AML-193 (cell line): Measurements from ENCODE around the gene LRRC2.
A peak's percentile ranks its signal among the peaks of the same experiment; 100 is the strongest.
"Not testable (repeated sequence)": the region's sequence is repeated elsewhere in the genome, so short reads cannot be mapped to it uniquely, and the experiment has no call there.

Experiments used
- DNase-seq, 2 experiments: peaks; one replicate each; lab custom pipeline; 2025; lab: John Stamatoyannopoulos, UW

The LRRC2 gene, protein sequence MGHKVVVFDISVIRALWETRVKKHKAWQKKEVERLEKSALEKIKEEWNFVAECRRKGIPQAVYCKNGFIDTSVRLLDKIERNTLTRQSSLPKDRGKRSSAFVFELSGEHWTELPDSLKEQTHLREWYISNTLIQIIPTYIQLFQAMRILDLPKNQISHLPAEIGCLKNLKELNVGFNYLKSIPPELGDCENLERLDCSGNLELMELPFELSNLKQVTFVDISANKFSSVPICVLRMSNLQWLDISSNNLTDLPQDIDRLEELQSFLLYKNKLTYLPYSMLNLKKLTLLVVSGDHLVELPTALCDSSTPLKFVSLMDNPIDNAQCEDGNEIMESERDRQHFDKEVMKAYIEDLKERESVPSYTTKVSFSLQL

DNA sequence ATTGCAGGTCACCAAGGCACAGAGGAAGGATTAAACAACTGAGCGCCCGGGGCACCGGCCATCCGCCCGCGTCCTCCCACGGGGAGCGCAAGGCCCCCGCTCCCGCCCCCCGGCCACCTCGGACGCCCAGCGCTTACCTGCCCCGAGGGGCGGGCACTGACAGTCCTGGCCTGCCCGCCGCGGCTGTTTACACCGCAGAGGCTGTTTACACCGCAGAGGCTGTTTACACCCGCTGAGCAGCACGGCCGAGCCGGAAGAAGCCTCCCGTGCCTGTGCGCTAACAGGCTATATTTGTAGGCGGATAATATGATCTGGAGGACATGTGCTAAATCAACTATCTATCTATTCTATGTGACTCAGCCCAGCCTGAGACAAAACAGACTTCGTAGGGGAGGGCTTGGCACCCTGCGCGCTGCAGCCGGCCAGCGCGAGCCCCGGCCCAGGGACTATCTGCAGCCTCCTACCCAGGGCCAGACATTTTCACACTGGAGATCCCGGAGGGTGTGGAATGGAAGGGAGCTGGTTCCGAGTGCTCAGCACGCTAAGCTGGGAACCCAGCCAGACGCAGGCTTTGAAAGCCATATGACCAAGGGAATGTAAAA lies at the start of gene LRRC2:
Gene LRRC2, minus strand, starts transcription at position 263 of the 602 bp plus-strand sequence. CDS start 14,711 bp downstream, outside the sequence.
- no peak for DNase-seq

DNA sequence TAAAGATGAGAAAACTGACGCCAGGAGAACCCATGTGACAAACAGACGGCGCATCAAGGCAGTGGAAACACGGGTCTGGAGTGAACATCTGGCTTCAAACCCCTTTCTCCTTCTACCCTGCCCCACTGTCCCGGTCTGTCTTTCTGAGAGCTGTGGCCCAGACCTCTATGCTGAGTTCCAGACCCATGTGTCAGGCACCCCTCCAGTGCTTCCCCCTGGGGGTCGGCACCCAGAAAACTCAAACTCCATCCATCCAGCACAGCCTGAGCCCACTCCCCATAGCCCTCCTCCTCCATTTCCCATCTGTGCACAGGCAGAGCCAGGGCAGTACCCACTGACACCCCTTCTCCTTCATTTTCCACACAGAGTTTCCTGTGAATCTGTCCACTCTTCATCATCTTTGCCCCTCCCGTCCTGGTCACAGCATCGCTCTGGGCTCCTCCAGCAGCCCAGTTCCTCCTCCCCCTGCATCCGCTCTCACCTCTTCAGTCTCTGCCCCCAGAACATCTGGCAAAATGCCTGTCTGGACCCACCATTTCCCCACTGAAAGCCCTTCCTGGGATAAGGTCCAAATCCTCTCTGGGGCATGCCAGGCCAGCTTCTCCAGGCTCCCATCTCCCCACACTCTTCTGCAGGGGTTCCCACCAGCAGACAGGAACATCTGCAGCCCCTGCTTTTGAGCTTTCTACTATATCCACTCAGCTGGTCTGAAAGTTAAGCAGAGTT lies 49.1 kb upstream of the LRRC2 start:
- no peak for DNase-seq

DNA sequence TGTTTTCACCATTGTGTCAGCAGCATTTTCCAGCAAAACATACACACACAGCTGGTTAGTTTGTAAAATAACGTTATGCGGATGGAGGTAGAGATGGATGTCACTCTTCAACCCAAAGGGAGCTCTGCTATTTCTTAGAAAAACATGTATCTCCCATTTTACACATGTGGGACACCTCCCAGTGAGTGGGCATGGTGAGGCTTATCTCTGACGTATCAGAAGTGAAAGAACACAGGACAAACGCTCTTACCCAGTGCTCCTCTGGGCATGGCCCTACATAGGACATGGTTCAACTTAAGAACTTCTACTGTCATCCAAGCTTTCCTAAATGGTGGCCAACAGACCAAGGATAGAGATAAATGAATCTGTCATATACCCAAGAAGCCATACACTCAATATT lies 48.3 kb upstream of the LRRC2 start:
- no peak for DNase-seq

DNA sequence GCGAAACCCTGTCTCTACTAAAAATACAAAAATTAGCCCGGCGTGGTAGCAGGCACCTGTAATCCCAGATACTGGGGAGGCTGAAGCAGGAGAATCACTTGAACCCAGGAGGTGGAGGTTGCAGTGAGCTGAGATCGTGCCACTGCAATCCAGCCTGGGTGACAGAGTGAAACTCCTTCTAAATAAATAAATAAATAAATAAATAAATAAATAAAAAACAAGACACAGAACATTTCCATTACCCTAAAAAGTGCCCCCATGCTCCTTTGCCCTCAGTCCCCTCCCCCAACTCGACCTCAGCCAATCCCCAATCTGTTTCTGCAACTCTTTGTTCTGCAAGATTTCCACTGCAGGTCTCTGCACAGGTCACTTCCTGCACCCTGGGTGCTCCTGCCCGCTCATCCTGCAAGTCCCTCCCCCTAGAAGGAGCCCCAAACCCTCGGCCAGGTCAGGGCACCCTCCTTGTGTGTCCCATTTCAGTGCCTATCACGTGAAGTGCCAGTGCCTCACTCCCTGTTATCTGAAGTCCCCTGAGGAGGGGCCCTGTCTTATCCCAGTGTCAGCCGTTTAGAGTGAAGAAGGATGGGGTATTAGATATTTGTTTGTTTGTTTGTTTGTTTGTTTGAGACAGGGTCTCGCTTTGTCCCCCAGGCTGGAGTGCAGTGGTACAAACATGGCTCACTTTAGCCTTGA lies 47.4 kb upstream of the LRRC2 start:
- no peak for DNase-seq

DNA sequence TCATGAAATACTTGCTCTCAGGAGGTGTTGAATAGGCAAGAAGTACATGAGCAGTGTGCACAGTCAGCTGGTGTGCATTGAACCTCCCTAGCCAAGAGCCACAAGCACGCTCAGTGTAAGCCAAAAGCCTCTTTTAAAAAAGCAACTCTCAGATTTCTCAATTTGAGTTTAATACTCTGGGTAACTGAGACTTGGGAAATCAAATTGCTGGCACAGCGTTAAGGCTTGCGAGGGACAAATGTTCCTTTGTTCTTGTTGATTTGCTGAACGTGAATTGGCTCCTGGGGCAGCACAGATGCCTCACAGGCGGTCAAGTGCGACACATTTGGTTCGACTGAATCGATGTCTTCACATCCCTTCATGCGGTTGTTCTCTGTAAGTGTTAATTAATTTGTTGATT lies 46.2 kb upstream of the LRRC2 start, which contains the start of gene FAM240A:
Gene FAM240A, plus strand, starts transcription at position 202 of the 400 bp plus-strand sequence. Its CDS starts 159 bp downstream, at position 361.
- no peak for DNase-seq

DNA sequence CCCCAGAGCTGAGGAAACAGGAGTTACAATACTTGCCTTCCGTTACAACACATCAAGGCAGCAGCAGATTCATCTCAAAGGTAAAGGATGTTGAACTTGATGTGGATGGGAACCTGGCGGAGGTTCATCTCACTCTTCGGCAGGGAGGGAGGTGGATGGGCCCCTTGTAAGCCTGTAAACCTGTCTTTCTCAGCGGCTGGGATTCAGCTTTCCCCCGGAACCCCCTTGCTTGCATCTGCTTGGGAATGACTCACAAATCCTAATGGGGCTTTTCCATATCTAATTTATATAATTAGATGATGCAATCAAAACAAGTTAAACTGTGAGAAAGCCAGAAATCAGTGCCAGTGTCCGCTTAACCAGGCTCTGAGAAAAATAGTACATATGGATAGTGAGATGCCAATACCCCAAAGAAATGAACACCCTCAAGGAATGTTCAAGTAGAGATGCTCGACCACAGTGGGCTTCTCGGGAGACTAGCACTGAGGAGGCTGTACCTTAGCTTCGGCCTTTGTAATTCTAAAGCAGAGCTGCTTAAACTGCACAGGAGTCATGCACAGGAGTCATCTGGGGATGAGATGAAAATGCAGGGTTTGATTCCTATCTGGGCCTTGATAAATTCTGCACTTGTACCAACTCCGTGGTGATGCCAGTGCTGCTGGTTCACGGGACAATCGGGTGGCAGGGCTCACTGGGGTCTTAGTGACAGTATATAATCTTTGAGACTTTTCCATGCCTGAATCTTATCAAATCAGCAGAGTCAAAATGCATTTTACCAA lies 44.0 kb upstream of the LRRC2 start:
- no peak for DNase-seq

DNA sequence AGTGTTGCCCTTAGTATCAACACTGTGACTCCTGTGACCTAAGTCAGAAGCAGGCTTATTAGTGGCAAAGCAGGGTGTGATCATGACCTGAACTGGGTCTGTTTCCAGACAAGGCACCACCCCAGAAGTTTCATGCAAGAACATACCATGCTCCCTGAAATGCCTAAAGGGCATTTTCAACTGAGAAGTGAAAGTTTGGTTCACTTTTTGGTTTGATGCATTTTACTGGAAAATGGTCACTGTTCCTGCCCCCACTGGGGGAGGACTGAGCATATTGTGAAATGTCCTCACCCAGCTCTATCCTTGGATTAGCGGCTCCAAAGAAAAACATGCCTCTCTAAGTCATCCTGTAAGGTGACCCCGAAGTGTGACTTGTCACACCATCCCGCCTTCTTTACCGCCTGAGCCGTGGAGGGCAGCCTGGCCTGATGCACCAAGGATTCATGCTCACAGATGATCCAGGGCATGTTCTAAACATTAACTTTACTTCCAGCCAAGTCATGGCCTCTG lies 43.2 kb upstream of the LRRC2 start:
- DNase-seq, result no peak

DNA sequence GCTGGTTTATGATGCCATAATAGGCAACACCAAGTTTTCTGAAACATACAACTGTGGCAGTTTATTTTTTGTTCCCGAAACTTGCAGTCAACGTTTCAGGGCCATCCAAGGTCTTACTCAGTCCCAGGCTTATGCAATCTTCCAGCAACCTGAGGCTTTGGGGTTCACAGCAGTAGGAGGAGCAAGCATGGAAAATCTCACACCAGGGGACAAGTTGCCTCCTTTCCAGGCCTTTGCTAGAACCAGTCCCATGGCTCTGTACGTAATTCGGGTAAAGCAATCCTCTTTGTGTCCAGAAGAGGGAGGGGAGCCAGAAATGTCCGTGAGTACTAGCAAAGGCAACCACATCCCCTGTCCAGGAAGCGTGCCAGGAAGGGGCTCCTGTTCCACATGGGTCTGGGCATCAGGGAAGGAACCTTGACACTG lies 41.5 kb upstream of the LRRC2 start:
- no peak for DNase-seq

DNA sequence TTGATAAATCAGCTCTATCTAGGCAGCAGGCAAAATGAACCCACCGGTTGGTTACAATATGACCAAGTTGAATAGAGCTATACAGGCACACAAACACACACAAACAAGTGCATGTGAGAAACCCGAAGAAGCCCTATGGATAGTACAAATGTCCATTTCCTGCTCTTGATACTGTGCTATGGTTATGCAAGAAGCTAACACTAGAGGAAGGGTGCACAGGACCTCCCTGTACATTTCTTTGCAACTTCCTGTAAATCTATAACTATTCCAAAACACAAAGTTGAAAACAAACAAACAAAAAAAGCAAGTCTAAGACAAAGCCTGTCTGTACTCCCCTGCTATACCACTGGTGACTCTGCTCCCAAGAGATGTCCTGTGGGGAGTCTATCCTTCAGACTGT lies 38.0 kb upstream of the LRRC2 start:
- peak in 1 of 2 experiments; percentile 15 for DNase-seq

DNA sequence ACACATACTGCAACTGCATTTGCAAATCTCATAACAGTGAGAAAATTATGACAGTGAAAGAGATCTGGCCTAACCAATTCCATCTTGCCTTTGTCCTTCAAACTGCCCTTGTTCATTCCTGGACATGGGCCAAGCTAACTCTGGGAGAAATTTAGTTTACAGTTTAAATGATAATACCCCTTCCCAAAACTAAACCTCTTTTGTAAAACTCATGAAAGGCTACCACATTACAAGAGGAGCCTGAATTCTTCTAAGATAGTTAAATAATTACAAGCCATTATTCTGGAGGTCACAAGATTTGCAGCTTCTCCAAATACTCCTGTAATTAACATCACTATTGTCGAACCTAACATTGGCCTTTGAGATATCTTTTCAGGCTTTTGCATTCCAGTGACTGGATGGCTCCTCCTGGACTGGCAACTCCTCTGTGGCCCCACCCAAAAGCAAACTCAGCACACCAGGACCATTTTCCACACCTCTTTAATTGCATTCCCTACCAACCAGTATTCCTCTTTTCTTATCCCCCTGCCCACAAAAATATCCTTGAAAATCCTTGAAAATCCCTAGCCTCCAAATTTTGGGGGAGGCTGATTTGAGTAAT lies 37.4 kb upstream of the LRRC2 start:
- no peak for DNase-seq

DNA sequence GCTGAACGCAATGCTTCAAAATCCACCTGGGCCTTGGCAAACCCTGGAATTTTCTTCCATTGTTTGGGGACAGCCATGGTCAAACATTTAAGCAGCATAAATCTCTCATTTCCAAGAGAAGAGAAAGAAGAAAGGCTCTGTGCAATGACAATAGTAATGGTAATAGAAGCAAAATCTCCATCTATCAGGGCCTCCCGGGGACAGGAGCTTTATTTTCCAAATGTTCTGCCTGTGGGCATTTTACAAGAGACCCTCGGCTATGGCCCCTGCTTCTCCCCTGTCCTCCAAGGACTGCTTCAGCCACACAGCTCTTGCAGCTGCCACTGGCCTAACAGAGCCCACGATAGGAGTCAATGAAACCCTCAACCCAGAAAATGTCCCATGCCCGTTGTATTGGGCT lies 33.5 kb upstream of the LRRC2 start:
- no peak for DNase-seq

DNA sequence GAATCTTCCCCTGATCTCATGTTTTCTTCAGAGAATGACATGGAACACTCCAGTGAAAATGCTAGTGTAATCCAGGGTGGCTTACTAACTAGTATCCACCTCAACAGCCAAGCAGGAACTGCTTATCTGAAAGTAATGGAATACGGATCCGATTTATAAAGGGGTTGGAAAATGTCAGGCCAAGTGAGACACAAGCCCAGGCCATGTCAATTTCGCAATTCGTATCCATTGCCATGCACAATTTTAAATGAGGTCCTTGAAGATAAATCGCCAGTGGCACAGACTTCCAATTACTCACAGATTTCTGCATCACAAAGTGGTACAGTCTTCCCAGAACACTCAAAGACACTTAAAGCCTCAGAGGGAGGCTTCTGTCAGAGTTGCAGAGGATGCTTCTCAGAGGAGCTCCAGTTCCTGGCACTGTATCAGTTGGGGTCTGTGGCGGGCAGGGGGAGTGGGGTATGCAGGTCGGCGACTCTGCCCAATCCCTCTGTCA lies 29.8 kb upstream of the LRRC2 start:
- DNase-seq, result no peak

DNA sequence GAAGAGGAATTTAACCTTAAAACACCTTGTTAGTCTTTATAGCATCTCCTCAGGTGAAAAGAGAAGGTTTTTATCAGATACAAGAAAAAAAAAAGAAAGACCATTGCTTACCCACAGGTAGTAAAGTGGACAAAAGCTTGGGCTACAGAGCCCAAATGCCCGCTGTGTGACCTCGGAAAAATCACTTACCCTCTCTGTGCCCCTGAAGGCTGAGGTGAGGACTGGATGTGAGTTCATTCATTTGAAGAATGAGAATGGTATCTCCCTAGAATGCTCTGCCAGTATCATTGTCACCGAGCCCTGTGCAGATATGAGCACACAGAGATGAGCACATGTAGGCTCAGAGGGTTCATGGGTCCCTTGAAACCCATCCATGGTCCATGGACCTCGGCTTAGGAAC lies 28.6 kb upstream of the LRRC2 start:
- DNase-seq, result no peak

DNA sequence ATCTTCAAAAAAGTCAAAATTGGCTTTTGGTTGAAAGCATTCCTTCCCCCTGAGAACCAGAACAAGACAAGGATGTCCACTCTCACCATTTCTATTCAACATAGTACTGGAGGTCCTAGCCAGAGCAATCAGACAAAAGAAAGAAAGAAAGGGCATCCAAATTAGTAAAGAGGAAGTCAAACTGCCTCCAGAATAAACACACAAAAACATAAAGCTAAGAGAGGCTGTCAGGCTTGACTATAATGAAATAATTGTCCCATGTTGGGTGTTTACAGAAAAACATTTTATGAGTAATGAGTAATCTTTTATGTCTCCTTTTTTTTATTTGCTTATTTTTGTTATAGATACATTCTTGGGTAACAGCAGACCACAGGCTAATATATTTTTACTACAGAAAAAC lies 27.9 kb upstream of the LRRC2 start:
- DNase-seq, result no peak

DNA sequence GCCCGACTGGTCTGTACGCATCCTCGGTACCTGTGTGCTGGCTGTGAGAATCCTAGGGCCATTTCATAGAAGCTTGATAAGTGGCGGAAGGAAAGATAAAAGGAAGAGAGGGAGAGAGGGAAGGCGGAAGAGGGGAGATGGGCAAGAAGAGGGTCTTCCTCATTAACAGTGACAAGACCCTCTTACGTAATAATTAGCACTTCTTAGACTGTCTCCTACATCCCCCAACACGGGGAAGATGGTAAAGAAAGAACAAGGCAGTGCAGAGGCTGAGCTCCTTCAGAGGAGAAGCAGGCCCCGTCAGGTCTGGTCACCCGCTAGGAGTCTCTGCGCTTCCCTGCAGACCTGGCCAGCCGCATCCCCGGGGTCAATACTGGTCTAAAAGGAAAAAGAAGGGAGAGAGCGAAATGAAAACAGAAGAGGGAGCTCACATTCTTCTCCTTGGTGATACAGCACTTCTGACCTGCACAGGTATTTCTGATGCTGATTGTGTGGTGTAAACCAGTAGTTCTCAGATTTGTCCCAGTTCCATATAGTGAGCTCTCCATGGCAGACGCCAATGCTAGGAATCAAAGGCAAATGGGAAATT lies 27.3 kb upstream of the LRRC2 start:
- DNase-seq, result no peak

DNA sequence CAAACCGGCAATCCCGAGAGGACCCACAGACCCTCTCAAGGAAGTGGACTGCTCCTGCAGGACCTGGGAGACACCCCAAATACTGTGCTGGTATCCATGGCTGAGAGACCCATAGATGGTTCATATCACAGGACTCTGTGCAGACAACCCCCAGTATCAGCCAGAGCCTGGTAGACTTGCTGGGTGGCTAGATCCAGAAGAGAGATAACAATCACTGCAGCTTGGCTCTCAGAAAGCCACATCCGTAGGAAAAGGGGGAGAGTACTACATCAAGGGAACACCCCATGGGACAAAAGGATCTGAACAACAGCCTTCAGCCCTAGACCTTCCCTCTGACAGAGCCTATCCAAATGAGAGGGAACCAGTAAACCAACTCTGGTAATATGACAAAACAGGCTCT lies 21.2 kb upstream of the LRRC2 start:
- DNase-seq, result not testable (repeated sequence)

DNA sequence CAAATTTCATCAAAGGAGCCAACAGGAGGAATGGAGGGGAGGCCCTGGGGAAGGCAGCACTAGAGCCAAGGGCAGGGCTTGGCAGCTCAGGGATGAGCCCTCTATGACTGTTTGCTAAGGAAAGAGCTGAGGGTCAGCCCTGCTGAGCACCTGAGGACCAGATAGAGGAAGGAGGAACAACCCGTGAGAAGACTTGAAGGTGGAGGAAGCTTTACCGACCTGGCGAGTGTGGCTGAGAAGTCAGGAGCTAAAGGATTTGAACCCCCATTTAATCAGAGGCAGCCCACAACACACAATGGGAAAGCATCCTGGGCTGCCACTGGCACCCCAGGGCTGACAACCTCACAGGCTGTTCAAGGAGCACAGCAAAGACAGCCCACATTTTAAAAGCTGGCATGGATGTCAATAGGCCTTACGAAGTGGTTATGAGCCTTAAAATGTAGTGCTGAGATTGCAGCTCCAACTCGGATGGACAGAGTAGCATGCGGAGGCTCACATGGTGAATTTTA lies 20.7 kb upstream of the LRRC2 start:
- no peak for DNase-seq

DNA sequence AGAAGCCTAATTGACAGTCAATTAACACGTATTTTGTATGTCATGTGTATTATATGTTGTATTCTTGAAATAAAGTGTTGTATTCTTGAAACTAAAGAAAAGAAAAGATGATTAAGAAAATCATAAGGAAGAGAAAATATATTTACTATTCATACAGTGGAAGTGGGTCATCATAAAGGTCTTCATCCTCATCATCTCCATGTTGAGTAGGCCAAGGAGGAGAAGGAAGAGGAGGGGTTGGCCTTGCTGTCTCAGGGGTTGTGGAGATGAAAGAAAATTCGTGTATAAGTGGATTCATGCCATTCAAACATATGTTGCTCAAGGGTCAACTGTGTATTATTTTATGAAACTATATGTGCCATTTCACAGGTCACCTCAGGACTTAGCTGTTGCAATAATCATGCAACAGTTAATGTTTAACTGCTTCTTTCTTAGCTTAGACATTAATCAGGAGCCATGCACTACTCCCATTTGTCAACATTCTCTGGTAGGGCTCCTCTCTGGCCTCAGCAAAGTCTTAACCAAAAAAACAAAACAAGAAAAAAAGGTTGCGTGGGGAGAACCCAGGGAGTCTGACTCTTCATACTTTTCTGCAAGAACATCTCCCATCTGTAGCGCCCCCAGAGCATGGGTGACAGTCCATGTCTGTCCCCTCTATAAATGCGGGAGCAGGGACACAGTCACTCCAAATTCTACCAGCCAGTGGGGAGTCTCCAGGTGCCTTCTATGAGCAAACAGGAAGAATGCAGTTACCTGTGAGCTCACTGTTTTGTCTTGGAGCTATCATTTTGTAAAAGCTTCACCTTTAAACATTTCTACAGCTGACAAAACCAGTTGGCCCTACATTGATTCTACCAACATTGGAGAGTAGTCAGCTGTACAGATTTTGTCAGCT lies 19.9 kb upstream of the LRRC2 start:
- no peak for DNase-seq
